GM12875 (cell line): ENCODE data around the gene ATOH8.

Experiments
- H3K4me3 ChIP-seq: one replicate; pipeline ENCODE4 v1.5.1; 2011; ENCODE audit warnings: low read depth, low read length, control low read depth
- CTCF ChIP-seq: IDR thresholded peaks from 2 replicates; pipeline ENCODE4 v1.5.1; 2011; ENCODE audit warnings: low read depth, mild to moderate bottlenecking, control low read depth, inconsistent platforms, low read length, moderate library complexity, borderline replicate concordance; ENCODE audit not compliant: insufficient read depth

ATOH8 gene

GRCh38 chr2:85830645-85831044, 76.9 kb downstream of the ATOH8 start:
- TF ChIP-seq CTCF: peak; percentile 35; the same call in 1 of the 2 replicates
- H3K4me3 ChIP-seq: no peak overlapping the region

GRCh38 chr2:85831735-85832134, 77.9 kb downstream of the ATOH8 start:
- H3K4me3 ChIP-seq: no peak overlapping the region
- no peak for TF ChIP-seq CTCF

GRCh38 chr2:85834466-85834865, 80.7 kb downstream of the ATOH8 start:
- TF ChIP-seq CTCF: no peak
- no peak overlapping the region for H3K4me3 ChIP-seq
